K562 (cell line): Measurements from ENCODE around the gene THADA. TPM values are rescaled to one million over a fixed set of nuclear protein-coding genes. Genes with fewer than 3 reads are reported as not detected.

Experiments
- ATAC-seq: fragments of 200-7000 bp; cut with Tn5 transposase; 3 replicates; pipeline ENCODE4 v1.9.1; 2020; ENCODE audit warnings: moderate library complexity
- BruUV-seq: library from RNA; stranded (reverse); fragments of 400-500 nt; replicated peaks from 2 replicates; lab custom pipeline; 2021; lab: Mats Ljungman, UMichigan
- CTCF ChIA-PET: fragments of 300-600 bp; formaldehyde crosslinking; extraction: SDS; loops from one replicate; lab custom pipeline; 2021; ENCODE audit warnings: low intra/inter-chr PET ratio; lab: Yijun Ruan, JAX
- POLR2A ChIA-PET: fragments of 300-600, 350-650 bp; sonication (Branson Sonifier 250); formaldehyde crosslinking; extraction: SDS; loops from one replicate; lab custom pipeline; 2021; ENCODE audit warnings: antibody characterized with exemption, inconsistent platforms; lab: Yijun Ruan, JAX
- DNase-seq, 4 experiments: peaks; one replicate each; pipeline versions ENCODE4 v3.0.0 to v3.0.0-alpha.2; 2011 to 2018; ENCODE audit warnings: low spot score in 3 of 4, mixed read lengths in 3 of 4; ENCODE audit errors: extremely low read depth in 1 of 4
- FAIRE-seq: peaks from 2 replicates; lab custom pipeline; 2011; peaks lifted over from hg19 to GRCh38; lab: Jason Lieb, UNC
- H2AFZ ChIP-seq: 2 replicates; pipeline ENCODE4 v1.6.0; 2011; ENCODE audit warnings: low read depth, low read length, control low read depth, inconsistent platforms
- H3K27ac ChIP-seq: fragments of 200-600 bp; 3 replicates; pipeline ENCODE4 v1.8.0; 2011; ENCODE audit warnings: low read depth, mild to moderate bottlenecking, control low read depth, inconsistent platforms, low read length, moderate library complexity, mixed read lengths; ENCODE audit errors: extremely low read depth
- H3K27me3 ChIP-seq, 2 experiments: fragments of 300-600 bp in 1 of 2; 2 replicates in 1 of 2; 3 replicates in 1 of 2; pipeline versions ENCODE4 v1.6.0 to v1.8.0; 2011; ENCODE audit warnings: inconsistent platforms in 2 of 2, low read length in 2 of 2, mild to moderate bottlenecking in 1 of 2, mixed read lengths in 1 of 2, moderate library complexity in 1 of 2; ENCODE audit not compliant: control insufficient read depth in 2 of 2, insufficient read depth in 2 of 2
- H3K36me3 ChIP-seq: fragments of 300-600 bp; 3 replicates; pipeline ENCODE4 v1.8.0; 2011; ENCODE audit warnings: mild to moderate bottlenecking, low read length, inconsistent platforms; ENCODE audit not compliant: control insufficient read depth, insufficient read depth
- H3K4me1 ChIP-seq, 2 experiments: fragments of 200-600 bp in 1 of 2; replicated peaks in 1 of 2; 2 replicates in 1 of 2; 3 replicates in 1 of 2; pipeline versions ENCODE4 v1.5.1 to v1.8.0; 2011; ENCODE audit warnings: inconsistent platforms in 2 of 2, low read length in 2 of 2, mild to moderate bottlenecking in 1 of 2, mixed read lengths in 1 of 2, moderate library complexity in 1 of 2; ENCODE audit not compliant: control insufficient read depth in 2 of 2, insufficient read depth in 2 of 2
- H3K4me2 ChIP-seq: 2 replicates; pipeline ENCODE4 v1.6.1; 2011; ENCODE audit warnings: low read length, control low read depth, inconsistent platforms, mixed read lengths; ENCODE audit not compliant: insufficient read depth
- H3K4me3 ChIP-seq: fragments of 200-600 bp; sonication (generic), shearing (Covaris generic); 2 replicates; pipeline ENCODE4 v1.5.1; 2016; ENCODE audit warnings: control low read depth, inconsistent platforms
- H3K79me2 ChIP-seq: fragments of 200-600 bp; 3 replicates; pipeline ENCODE4 v1.8.0; 2011; ENCODE audit warnings: low read length, inconsistent platforms; ENCODE audit not compliant: control insufficient read depth, insufficient read depth
- H3K9ac ChIP-seq, 2 experiments: 2 replicates each; pipeline versions ENCODE4 v1.6.0 to v1.6.1; 2011; ENCODE audit warnings: low read depth in 2 of 2, low read length in 2 of 2, control low read depth in 1 of 2, inconsistent platforms in 1 of 2, mild to moderate bottlenecking in 1 of 2, mixed read lengths in 1 of 2; ENCODE audit not compliant: insufficient read depth in 1 of 2
- H3K9me1 ChIP-seq: one replicate; pipeline ENCODE4 v1.6.0; 2011; ENCODE audit warnings: inconsistent platforms, mild to moderate bottlenecking, low read length, moderate library complexity; ENCODE audit not compliant: control insufficient read depth, insufficient read depth
- H3K9me3 ChIP-seq: replicated peaks from 2 replicates; pipeline ENCODE4 v1.5.1; 2011; ENCODE audit warnings: low read depth, low read length, inconsistent platforms; ENCODE audit not compliant: control insufficient read depth, insufficient read depth
- H4K20me1 ChIP-seq: replicated peaks from 2 replicates; pipeline ENCODE4 v1.6.1; 2011; ENCODE audit warnings: low read length, inconsistent platforms, mixed read lengths; ENCODE audit not compliant: control insufficient read depth, insufficient read depth
- ELF4 ChIP-seq: fragments of 450-650 bp; formaldehyde crosslinking; IDR thresholded peaks from 2 replicates; pipeline ENCODE4 v1.4.0; 2022; ENCODE audit warnings: missing genetic modification characterization
- ETV5 ChIP-seq: sonication (generic); formaldehyde crosslinking; IDR thresholded peaks from 2 replicates; pipeline ENCODE4 v1.4.0; 2020; ENCODE audit warnings: low read depth, mild to moderate bottlenecking, missing genetic modification reagents
- KDM1A ChIP-seq, 2 experiments: fragments of 450-650 bp; IDR thresholded peaks; 2 replicates each; pipeline ENCODE4 v1.6.1; 2016; ENCODE audit warnings: mild to moderate bottlenecking in 2 of 2
- PHF21A ChIP-seq: fragments of 450-650 bp; IDR thresholded peaks from 2 replicates; pipeline ENCODE4 v1.6.1; 2017; ENCODE audit warnings: low read depth, borderline replicate concordance
- RAD21 ChIP-seq, 2 experiments: fragments of 250-450 bp in 1 of 2; fragments of 450-650 bp in 1 of 2; sonication (Bioruptor Pico) in 1 of 2; formaldehyde crosslinking in 1 of 2; IDR thresholded peaks in 1 of 2; conservative IDR thresholded peaks in 1 of 2; 2 replicates each; pipeline versions ENCODE4 v1.4.0 to v1.8.0; 2020 to 2022; ENCODE audit warnings: mild to moderate bottlenecking in 2 of 2, moderate library complexity in 1 of 2
- SAFB2 ChIP-seq: fragments of 200-400 bp; formaldehyde crosslinking; IDR thresholded peaks from 2 replicates; pipeline ENCODE4 v1.6.1; 2018; ENCODE audit warnings: borderline replicate concordance, low read length, low read depth, moderate library complexity; ENCODE audit not compliant: severe bottlenecking
- ZNF282 ChIP-seq: sonication (generic); formaldehyde crosslinking; IDR thresholded peaks from 2 replicates; pipeline ENCODE4 v1.8.1; 2023; ENCODE audit warnings: missing genetic modification reagents
- ZNF311 ChIP-seq: fragments of 250-450 bp; sonication (Bioruptor Pico); IDR thresholded peaks from 2 replicates; pipeline ENCODE4 v1.4.0; 2020; ENCODE audit warnings: mild to moderate bottlenecking, moderate library complexity
- ZNF586 ChIP-seq: fragments of 450-650 bp; formaldehyde crosslinking; conservative IDR thresholded peaks from 2 replicates; pipeline ENCODE4 v1.4.0; 2020; ENCODE audit warnings: mild to moderate bottlenecking, moderate library complexity
- ZNF696 ChIP-seq: fragments of 250-450 bp; sonication (Bioruptor Pico); conservative IDR thresholded peaks from 2 replicates; pipeline ENCODE4 v1.4.0; 2020; ENCODE audit warnings: mild to moderate bottlenecking, moderate library complexity
- WGBS: fragments of 100-300 bp; shearing (Covaris generic); methylation state at CpG from one replicate; pipeline ENCODE4 v1.1.6; 2016; ENCODE audit warnings: low coverage, mixed read lengths; ENCODE audit not compliant: insufficient coverage; ENCODE audit errors: missing lambda C conversion rate; 5-methylcytosine and 5-hydroxymethylcytosine counted together
- in situ Hi-C: fragments of 300-500 bp; cut with MboI; formaldehyde crosslinking; loops from 4 replicates; pipeline ENCODE4 v1.15.0; 2018; ENCODE audit warnings: inconsistent platforms, mixed read lengths
- intact Hi-C: fragments of 100-400 bp; cut with micrococcal nuclease; formaldehyde crosslinking; loops from 2 replicates; pipeline ENCODE4 v1.14.2; 2022
- polyA plus RNA-seq, 8 experiments: library from polyadenylated mRNA; depleted of rRNA in 4 of 8; stranded (reverse) in 5 of 8; unstranded in 3 of 8; fragments of >200 nt; fragmentation: Nextera tagmentation in 2 of 8; fragmentation: Illumina TruSeq in 1 of 8; extraction: Ambion mirVana in 2 of 8; extraction: Trizol in 1 of 8; gene quantifications; 2 replicates each; pipeline versions ENCODE4 v1.2.1 to v1.2.3, GENCODE V29; 2011 to 2014; ENCODE audit warnings: inconsistent platforms in 1 of 8, missing spikeins in 1 of 8
- total RNA-seq, 7 experiments: library from RNA; depleted of rRNA in 6 of 7; stranded (reverse); fragments of >200 nt in 6 of 7; fragmentation: Illumina TruSeq in 2 of 7; extraction: Trizol in 2 of 7; gene quantifications; 2 replicates each; pipeline versions ENCODE4 v1.2.1 to v1.2.3, GENCODE V29; 2011 to 2021; ENCODE audit warnings: low replicate concordance in 1 of 7
- TF ChIP-seq, protein P1 (sequence below): sonication (generic); formaldehyde crosslinking; IDR thresholded peaks from 2 replicates; pipeline ENCODE4 v1.9.0; 2022; ENCODE audit warnings: mild to moderate bottlenecking, missing genetic modification reagents
- TF ChIP-seq, protein P2 (sequence below): fragments of 450-650 bp; IDR thresholded peaks from 2 replicates; pipeline ENCODE4 v1.7.1; 2018; ENCODE audit warnings: mild to moderate bottlenecking, low read depth; ENCODE audit not compliant: partially characterized antibody

The THADA gene
- total and polyA plus RNA-seq, 9 of the 15 experiments (the other 6 are each of a cell fraction or from before 2014, with no cell fraction given) = 17.8 to 34.7 (median 31.9) TPM

DNA sequence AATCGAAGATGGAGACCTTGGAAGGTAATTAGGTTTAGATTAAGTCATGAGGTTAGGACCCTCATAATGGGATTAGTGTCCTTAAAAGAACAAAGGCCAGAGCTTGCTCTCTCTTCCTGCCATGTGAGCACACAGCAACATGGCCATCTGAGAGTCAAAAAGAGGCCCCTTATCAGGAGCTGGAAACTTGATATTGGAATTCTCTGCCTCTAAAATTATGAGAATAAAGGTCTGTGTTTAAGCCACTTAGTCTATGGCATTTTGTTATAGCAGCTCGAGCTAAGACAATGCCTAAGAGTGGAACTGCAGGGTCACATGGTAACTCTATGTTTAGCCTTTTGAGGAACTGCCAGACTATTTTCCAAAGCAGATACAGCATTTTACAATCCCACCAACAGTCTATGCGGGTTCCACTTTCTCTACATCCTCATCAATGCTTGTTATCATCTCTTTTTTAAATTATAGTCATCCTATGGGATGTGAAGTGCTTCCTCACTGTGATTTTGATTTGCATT, 42.4 kb downstream of the THADA start:
- Histone ChIP-seq H4K20me1 (no peaks in the 10 kb centered on the region), H3K9me3 (peaks cover 6% of the 10 kb centered on the region; the same call in 1 of the 2 replicates), H3K9ac (no peak overlapping the region), H3K27me3 (no peaks in the 10 kb centered on the region), H3K9me1 (no peaks in the 10 kb centered on the region), H3K36me3 (peaks cover 65% of the 10 kb centered on the region; the same call in 2 of the 3 replicates), H3K4me1 (no peaks in the 10 kb centered on the region), H3K79me2 (no peaks in the 10 kb centered on the region), H3K4me3 (no peak overlapping the region), H3K4me2 (no peak overlapping the region), H3K27ac (no peak overlapping the region), H2AFZ (no peak overlapping the region)
- intact Hi-C loops = no loop called here
- no peak for ATAC-seq
- in situ Hi-C loops = no loop called here
- no TSS peak for BruUV-seq
- TF ChIP-seq, protein P1, sequence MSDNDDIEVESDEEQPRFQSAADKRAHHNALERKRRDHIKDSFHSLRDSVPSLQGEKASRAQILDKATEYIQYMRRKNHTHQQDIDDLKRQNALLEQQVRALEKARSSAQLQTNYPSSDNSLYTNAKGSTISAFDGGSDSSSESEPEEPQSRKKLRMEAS = no peak
- no peak for TF ChIP-seq ZNF696 (CRISPR knock-in tag)
- TF ChIP-seq RAD21 (CRISPR knock-in tag; conservative IDR thresholded peaks at IDR 0.05 in 1 of 2, IDR thresholded peaks at IDR 0.05 in 1 of 2) = no peak
- TF ChIP-seq ZNF586 (CRISPR knock-in tag) = no peak
- TF ChIP-seq, protein P2, sequence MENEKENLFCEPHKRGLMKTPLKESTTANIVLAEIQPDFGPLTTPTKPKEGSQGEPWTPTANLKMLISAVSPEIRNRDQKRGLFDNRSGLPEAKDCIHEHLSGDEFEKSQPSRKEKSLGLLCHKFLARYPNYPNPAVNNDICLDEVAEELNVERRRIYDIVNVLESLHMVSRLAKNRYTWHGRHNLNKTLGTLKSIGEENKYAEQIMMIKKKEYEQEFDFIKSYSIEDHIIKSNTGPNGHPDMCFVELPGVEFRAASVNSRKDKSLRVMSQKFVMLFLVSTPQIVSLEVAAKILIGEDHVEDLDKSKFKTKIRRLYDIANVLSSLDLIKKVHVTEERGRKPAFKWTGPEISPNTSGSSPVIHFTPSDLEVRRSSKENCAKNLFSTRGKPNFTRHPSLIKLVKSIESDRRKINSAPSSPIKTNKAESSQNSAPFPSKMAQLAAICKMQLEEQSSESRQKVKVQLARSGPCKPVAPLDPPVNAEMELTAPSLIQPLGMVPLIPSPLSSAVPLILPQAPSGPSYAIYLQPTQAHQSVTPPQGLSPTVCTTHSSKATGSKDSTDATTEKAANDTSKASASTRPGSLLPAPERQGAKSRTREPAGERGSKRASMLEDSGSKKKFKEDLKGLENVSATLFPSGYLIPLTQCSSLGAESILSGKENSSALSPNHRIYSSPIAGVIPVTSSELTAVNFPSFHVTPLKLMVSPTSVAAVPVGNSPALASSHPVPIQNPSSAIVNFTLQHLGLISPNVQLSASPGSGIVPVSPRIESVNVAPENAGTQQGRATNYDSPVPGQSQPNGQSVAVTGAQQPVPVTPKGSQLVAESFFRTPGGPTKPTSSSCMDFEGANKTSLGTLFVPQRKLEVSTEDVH = no peak
- no peak for TF ChIP-seq ZNF282 (CRISPR knock-in tag)
- TF ChIP-seq PHF21A = no peak
- TF ChIP-seq ETV5 = no peak
- TF ChIP-seq SAFB2 = no peak
- no peak for TF ChIP-seq ELF4 (CRISPR knock-in tag)
- TF ChIP-seq KDM1A (IDR thresholded peaks at IDR 0.05) = no peak
- no peak for TF ChIP-seq ZNF311 (CRISPR knock-in tag)
- ChIA-PET POLR2A (interaction anchor here (1.4 to 1.6 kb wide), 2 partner anchors 12 to 43 kb away, joined by 3 to 4 read pairs; partner anchors contain the start of gene THADA), CTCF (no interaction called here)
- WGBS = 70% methylated on average over 3 of the region's 3 CpGs
- DNase-seq = no peak
- no peak for FAIRE-seq
